Medulla oblongata (tissue), 1 donor: ENCODE measurements around the gene ZC3H12D.
A peak's percentile ranks its signal among the peaks of the same experiment; 100 is the strongest.
"Not testable (repeated sequence)": the region's sequence is repeated elsewhere in the genome, so short reads cannot be mapped to it uniquely, and the experiment has no call there.

Experiments
- DNase-seq: peaks from one replicate; pipeline ENCODE4 v3.0.0-alpha.2; 2015; ENCODE audit errors: extremely low spot score

ZC3H12D gene

GRCh38 chr6:149483849-149484655, 762 bp downstream of the ZC3H12D start:
- no peak for DNase-seq

- no peak for DNase-seq
Observed at GRCh38 chr6:149483334-149483725, 1.5 kb downstream of the ZC3H12D start.

GRCh38 chr6:149482545-149483333, 2.1 kb downstream of the ZC3H12D start:
- peak; percentile 59 for DNase-seq

DNA sequence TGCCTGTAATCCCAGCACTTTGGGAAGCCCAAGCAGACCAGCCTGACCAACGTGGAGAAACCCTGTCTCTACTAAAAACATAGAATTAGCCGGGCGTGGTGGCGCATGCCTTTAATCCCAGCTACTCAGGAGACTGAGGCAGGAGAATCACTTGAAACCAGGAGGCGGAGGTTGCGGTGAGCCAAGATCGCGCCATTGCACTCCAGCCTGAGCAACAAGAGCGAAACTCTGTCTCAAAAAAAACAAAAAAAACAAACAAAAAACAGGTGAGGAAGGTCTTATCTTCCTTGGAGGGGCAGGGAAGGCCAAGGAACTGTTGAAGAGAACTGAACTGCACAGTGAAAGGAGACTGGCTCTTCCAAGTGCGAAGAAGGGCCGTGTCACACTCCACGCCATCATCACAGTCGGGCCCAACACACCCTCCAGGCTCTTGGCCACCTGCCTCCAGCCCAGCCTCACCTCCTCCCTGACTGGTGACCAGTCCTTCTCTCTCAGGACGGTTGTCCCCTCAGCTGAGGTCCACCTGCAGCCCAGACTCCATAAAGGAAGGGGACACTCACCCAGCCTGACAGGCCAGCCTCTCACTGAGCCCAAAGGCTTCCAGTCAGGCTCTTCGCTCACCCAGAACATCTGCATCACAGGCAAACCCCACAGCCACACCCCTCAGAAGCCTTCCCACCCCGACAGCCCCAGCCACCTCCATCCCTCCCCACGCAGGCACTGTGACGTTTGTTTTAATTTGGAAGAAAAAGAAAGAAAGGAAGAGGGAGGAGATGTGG, 4.1 kb downstream of the ZC3H12D start:
- DNase-seq: no peak

DNA sequence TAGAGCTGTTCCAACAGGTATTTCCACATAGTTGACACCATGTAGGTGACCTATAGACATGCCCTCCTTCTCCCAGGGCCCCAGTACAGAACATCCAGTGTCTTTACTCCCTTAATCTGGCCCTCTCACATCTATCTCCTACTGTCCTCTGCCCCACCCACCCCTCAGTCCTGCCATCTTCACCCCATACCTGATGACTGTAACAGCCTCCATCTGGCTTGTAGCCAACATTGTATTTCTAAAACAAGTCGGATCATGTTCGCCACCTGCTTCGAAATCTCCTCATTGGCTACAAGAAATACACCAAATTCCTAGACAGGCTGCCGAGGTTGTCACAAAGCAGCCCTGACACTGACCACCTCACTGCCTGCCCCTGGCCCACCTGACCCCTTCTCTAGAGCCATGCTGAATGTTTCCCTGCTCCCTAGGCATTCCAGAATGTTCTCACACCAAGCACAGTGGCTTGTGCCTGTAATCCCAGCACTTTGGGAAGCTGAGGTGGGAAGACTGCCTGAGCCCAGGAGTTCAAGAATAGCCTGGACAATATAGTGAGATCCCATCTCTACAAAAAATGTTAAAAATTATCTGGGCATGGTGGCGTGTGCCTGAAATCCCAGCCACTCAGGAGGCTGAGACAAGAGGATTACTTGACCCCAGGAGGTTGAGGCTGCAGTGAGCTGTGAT, 6.0 kb downstream of the ZC3H12D start:
- DNase-seq: no peak

GRCh38 chr6:149477544-149477943, 7.3 kb downstream of the ZC3H12D start:
- no peak for DNase-seq

- no peak for DNase-seq
Observed at GRCh38 chr6:149476789-149477455, 7.9 kb downstream of the ZC3H12D start.

DNA sequence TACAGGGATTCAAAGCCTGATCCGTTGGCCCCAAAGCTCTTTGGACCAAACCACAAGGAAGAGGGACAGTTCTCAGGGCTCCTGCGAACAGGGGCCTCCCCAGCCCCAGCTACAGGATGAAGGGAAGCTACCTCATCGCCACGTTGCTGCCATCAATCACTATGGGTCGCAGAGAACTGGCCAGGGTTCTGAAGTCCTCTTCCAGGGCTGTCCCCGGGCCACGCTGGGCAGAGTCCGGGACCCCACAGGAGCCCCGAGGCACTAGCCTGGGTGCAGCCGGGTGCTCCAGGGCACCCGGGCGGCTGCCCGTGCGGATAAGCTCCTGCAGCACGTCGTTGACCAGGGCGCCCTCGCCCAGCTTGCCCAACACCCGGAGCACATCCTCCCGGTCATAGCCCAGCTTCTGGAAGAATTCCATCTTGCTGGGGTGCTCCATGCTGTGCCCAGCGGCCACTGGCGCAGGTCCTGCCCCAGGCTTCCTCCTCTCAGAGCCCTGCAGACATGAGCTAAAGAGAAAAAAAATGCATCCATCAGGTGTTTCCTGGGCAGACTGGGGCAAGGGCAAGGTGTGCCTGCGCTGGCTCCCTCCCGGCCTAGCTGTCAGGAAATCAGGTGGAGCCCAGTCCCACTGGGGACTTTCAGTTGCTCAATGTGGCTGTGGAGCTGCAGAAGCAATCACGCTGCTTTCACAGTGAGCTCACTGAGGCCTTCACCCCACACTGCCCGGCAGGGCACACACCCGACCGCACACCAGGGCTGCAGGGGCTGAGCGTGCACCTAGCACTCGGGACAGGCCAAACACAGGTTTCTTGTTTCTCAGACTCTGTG, 10.5 kb downstream of the ZC3H12D start:
- DNase-seq: no peak

- DNase-seq: no peak
Observed at GRCh38 chr6:149473080-149474052, 11.4 kb downstream of the ZC3H12D start.

GRCh38 chr6:149472241-149472640, 12.6 kb downstream of the ZC3H12D start:
- no peak for DNase-seq

- DNase-seq: no peak
Observed at GRCh38 chr6:149471801-149472200, 13.0 kb downstream of the ZC3H12D start.

GRCh38 chr6:149470948-149471347, 13.9 kb downstream of the ZC3H12D start:
- DNase-seq: no peak

GRCh38 chr6:149468179-149468578, 16.6 kb downstream of the ZC3H12D start:
- no peak for DNase-seq

GRCh38 chr6:149467265-149467664, 17.5 kb downstream of the ZC3H12D start:
- no peak for DNase-seq

DNA sequence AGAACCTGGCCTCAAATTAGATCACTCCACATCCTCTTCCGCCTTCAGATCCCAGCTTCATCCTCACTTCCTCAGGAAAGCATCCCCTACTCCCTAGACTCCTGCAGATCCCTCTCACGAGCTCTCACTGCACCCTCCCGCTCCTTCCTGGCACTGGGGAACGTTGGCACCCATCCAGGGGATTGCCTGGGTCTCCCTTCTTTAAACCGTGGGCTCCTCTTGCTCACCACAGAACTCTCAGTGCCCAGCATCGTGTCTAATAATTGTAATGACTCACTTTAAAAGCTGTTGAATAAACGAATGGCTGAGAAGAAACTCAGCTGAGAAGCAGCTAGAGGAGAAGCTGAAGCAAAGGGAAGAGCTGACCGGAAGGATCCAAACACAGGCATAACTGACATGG, 20.4 kb downstream of the ZC3H12D start:
- no peak for DNase-seq

DNA sequence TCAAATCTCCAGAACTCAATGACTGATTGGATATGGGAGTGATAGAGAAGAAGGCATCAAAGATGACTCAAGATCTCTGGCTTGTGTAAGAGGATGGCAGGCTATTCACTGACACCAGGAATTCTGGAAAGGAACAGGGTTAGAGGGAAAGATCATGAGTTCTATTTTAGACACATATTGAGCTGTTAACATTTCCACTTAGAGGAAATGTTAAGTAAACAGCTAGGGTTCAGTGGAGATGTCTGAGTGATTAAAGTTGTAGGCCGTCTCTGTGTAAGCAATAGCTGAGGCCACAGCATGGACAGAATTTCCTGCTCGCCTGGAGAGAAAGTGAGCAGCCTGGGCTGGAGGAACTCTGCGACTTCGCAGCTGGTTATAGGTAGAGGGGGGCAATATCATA, 21.0 kb downstream of the ZC3H12D start:
- no peak for DNase-seq

DNA sequence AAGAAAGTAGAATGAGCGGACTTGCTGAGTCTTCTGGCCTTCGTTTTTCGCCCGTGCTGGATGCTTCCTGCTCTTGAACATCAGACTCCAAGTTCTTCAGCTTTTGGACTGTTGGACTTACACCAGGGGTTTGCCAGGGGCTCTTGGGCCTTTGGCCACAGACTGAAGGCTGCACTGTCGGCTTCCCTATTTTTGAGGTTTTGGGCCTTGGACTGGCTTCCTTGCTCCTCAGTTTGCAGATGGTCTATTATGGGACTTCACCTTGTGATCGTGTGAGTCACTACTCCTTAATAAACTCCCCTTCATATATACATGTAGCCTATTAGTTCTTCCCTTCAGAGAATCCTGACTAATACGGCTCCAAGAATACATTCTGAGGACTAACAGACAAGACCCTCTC, 22.1 kb downstream of the ZC3H12D start:
- not testable (repeated sequence) for DNase-seq

DNA sequence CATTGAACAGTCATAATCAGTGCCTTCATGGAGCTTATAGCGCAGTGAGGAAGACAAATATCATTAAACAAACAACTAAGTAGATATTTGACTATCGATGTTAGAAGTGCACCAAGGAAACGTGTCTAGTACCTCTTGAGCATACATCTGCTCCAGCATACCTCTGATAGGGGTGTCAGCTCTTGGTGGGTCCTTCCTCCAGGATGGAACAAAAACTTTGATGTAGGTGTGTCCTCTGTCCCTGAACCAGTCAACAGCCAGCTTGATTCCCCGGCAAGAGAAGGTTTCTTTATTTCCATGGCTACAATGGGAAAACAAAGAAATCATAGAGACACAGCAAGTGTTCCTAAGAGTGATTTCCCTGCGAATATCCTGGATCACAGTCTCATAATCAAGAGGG, 23.1 kb downstream of the ZC3H12D start:
- DNase-seq: no peak

DNA sequence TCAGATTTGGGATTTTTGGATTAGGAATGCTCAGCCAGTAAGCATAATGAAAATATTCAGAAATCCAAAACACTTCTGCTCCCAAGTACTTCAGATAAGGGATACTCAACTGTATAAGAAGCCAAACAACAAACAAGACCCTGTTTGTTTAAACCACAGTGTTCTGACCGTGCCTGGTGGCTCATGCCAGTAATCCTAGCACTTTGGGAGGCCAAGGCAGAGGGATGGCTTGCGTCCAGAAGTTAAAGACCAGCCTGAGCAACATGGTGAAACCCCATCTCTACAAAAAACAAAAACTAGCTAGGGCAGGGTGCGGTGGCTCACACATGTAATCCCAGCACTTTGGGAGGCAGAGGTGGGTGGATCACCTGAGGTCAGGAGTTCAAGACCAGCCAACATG, 24.6 kb downstream of the ZC3H12D start:
- DNase-seq: not testable (repeated sequence)
